IPS-18c (cell line): ENCODE measurements around the gene FAAH.

Source experiments
- H3K4me3 ChIP-seq: 2 replicates; pipeline ENCODE4 v1.7.0; 2013; ENCODE audit warnings: low read depth, mild to moderate bottlenecking, low read length, moderate library complexity; ENCODE audit not compliant: insufficient read depth
- H3K9me3 ChIP-seq: one replicate; pipeline ENCODE4 v1.6.1; 2013; ENCODE audit warnings: mild to moderate bottlenecking, low read length, moderate library complexity; ENCODE audit not compliant: control insufficient read depth, insufficient read depth

The FAAH gene

GRCh38 chr1:46437723-46438122 lies 43.6 kb downstream of the FAAH start:
- H3K4me3 ChIP-seq = no peak overlapping the region
- peaks cover 2% of the 10 kb centered on the region for H3K9me3 ChIP-seq

- no peak overlapping the region for H3K4me3 ChIP-seq
- peaks cover 2% of the 10 kb centered on the region for H3K9me3 ChIP-seq
Measured at GRCh38 chr1:46438346-46438745, 44.2 kb downstream of the FAAH start.

GRCh38 chr1:46440478-46440877 lies 46.4 kb downstream of the FAAH start:
- no peaks in the 10 kb centered on the region for H3K9me3 ChIP-seq
- no peak overlapping the region for H3K4me3 ChIP-seq

- peak overlapping the region; percentile 52 for H3K4me3 ChIP-seq
- no peaks in the 10 kb centered on the region for H3K9me3 ChIP-seq
Measured at GRCh38 chr1:46442317-46443161, 48.4 kb downstream of the FAAH start.

- no peak overlapping the region for H3K4me3 ChIP-seq
- H3K9me3 ChIP-seq = no peaks in the 10 kb centered on the region
Measured at GRCh38 chr1:46444466-46444865, 50.3 kb downstream of the FAAH start.

GRCh38 chr1:46445773-46446256 lies 51.7 kb downstream of the FAAH start:
- no peak overlapping the region for H3K4me3 ChIP-seq
- H3K9me3 ChIP-seq = no peaks in the 10 kb centered on the region

GRCh38 chr1:46446646-46447498 lies 52.8 kb downstream of the FAAH start:
- Histone ChIP-seq H3K4me3 (no peak overlapping the region), H3K9me3 (no peaks in the 10 kb centered on the region)

GRCh38 chr1:46447499-46448108 lies 53.5 kb downstream of the FAAH start:
- Histone ChIP-seq H3K4me3 (peak overlapping the region; percentile 22), H3K9me3 (no peaks in the 10 kb centered on the region)

- Histone ChIP-seq H3K9me3 (no peaks in the 10 kb centered on the region), H3K4me3 (peak overlapping the region; percentile 49)
Measured at GRCh38 chr1:46448109-46448911, 54.2 kb downstream of the FAAH start.

- H3K4me3 ChIP-seq = no peak overlapping the region; the same call in 1 of the 2 replicates
- no peaks in the 10 kb centered on the region for H3K9me3 ChIP-seq
Measured at GRCh38 chr1:46449223-46450159, 55.4 kb downstream of the FAAH start.

- H3K4me3 ChIP-seq = no peak overlapping the region
- H3K9me3 ChIP-seq = no peaks in the 10 kb centered on the region
Measured at GRCh38 chr1:46450160-46450517, 56.0 kb downstream of the FAAH start.

GRCh38 chr1:46451948-46452930 lies 58.1 kb downstream of the FAAH start:
- Histone ChIP-seq H3K4me3 (no peak overlapping the region), H3K9me3 (no peaks in the 10 kb centered on the region)

- no peak overlapping the region for H3K4me3 ChIP-seq
- H3K9me3 ChIP-seq = no peaks in the 10 kb centered on the region
Measured at GRCh38 chr1:46452931-46453325, 58.8 kb downstream of the FAAH start.

- no peak overlapping the region for H3K4me3 ChIP-seq
Measured at GRCh38 chr1:46453449-46453848, 59.3 kb downstream of the FAAH start.

GRCh38 chr1:46455951-46456350 lies 61.8 kb downstream of the FAAH start:
- Histone ChIP-seq H3K9me3 (no peaks in the 10 kb centered on the region), H3K4me3 (no peak overlapping the region)

More at GRCh38 chr1:46453449-46453848, 59.3 kb downstream of the FAAH start:
- no peaks in the 10 kb centered on the region for H3K9me3 ChIP-seq
